Embryonic facial prominence (tissue), 1 donor: Measurements from ENCODE around the gene TLR5.

ENCODE experiments used
- DNase-seq: peaks from one replicate; pipeline ENCODE4 v3.0.0-alpha.2; 2016; ENCODE audit errors: extremely low spot score

The TLR5 gene

DNA sequence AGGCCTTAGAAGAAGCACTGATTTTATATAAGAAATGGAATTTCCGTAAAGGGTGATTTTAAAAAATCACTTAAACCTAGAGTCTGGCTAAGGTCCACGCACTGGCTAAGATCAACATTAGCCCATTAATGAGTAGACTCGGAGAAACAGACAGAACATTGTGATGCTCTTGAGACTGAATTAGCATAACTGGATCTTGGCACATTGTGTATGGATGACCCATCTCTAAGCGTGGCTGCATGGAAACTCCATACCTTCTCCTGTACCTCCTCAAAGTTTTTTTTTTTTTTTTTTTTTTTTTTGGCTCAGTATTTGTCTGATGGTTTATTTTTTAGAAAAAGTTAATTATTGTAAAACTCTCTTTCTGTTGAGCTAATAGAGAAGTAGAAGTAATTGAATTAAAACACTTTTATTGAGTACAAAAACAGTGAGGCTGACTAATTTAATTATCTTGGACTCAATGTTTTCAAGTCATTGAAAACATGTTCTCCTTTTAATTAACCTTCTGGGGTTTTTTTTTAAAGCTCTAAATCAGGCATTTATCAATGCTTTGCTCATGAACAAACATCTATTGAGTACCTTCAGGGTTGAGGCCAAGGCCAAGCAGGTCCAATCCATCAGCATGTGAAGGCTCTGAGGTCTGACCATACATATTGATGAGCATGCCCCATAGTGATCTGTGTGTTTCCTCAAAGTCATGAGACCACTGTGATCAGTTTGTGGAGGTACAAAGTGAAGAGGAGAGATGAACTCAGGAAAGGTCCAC is 74.0 kb downstream of the TLR5 start:
- no peak for DNase-seq

DNA sequence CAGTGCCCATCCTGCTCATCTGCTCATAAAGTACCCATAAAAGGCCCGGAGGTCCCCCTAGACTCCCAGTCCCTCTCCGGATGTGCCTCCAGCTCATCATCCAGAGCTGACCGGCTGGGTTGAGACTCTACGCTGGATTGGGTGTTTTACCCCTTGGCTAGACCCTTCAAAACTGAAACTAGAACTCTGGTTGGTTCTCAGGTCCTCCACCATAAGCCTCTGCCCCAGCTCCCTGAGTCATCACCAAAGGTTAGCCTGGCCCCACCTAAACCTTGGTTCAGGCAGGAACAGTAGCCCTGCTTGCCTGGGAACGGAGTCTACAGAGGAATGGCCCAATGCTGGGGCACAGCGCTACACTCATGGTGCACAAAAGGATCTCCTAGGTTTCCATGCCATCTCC is 75.1 kb downstream of the TLR5 start:
- no peak for DNase-seq

- no peak for DNase-seq
Measured at GRCh38 chr1:223066415-223066814, 76.6 kb downstream of the TLR5 start.

- no peak for DNase-seq
Measured at GRCh38 chr1:223062177-223062576, 80.9 kb downstream of the TLR5 start.

- DNase-seq, result no peak
Measured at GRCh38 chr1:223059526-223059925, 83.5 kb downstream of the TLR5 start.
